CD4-positive, alpha-beta memory T cell (primary cell): ENCODE results near the gene TOP3B. TPM values are rescaled to one million over a fixed set of nuclear protein-coding genes. Genes with fewer than 3 reads are reported as not detected.
A peak's percentile ranks its signal among the peaks of the same experiment; 100 is the strongest.

Experiments
- CTCF ChIA-PET: fragments of 350-600 bp; sonication (Branson Sonifier 250); formaldehyde crosslinking; loops from one replicate; lab custom pipeline; 2021; ENCODE audit warnings: inconsistent platforms; ENCODE audit not compliant: partially characterized antibody; lab: Charles Lee
- POLR2A ChIA-PET: fragments of 350-600 bp; sonication (Branson Sonifier 250); formaldehyde crosslinking; loops from one replicate; lab custom pipeline; 2021; ENCODE audit not compliant: partially characterized antibody; lab: Charles Lee
- DNase-seq, 5 donors: peaks; one replicate each; pipeline versions ENCODE4 v3.0.0 to v3.0.0-alpha.2; 2020 to 2022; ENCODE audit warnings: mixed read lengths in 1 of 5
- H3K27ac ChIP-seq: one replicate; pipeline ENCODE4 v1.7.0; 2013; ENCODE audit warnings: low read depth, low read length
- H3K27me3 ChIP-seq: 2 replicates; pipeline ENCODE4 v1.7.0; 2013; ENCODE audit warnings: mild to moderate bottlenecking, low read length, moderate library complexity; ENCODE audit not compliant: insufficient read depth
- H3K36me3 ChIP-seq: 2 replicates; pipeline ENCODE4 v1.7.0; 2013; ENCODE audit warnings: mild to moderate bottlenecking, low read length, moderate library complexity; ENCODE audit not compliant: insufficient read depth
- H3K4me1 ChIP-seq: 2 replicates; pipeline ENCODE4 v1.7.0; 2013; ENCODE audit warnings: mild to moderate bottlenecking, low read length, moderate library complexity; ENCODE audit not compliant: insufficient read depth
- H3K4me3 ChIP-seq, 2 donors: one replicate each; pipeline ENCODE4 v1.7.0; 2013; ENCODE audit warnings: low read length in 2 of 2, mild to moderate bottlenecking in 1 of 2
- H3K9me3 ChIP-seq, 2 donors: one replicate each; pipeline ENCODE4 v1.7.0; 2013; ENCODE audit warnings: low read length in 2 of 2, control low read depth in 1 of 2; ENCODE audit not compliant: control insufficient read depth in 1 of 2
- H3K27ac Mint-ChIP-seq, 7 donors: one replicate each; pipeline ENCODE4 v1.8.0; 2020 to 2021; ENCODE audit warnings: mixed read lengths in 7 of 7, mild to moderate bottlenecking in 6 of 7, inconsistent platforms in 3 of 7, moderate library complexity in 3 of 7
- H3K27me3 Mint-ChIP-seq, 2 donors: one replicate each; pipeline ENCODE4 v1.8.0; 2020 to 2021; ENCODE audit warnings: mixed read lengths in 2 of 2
- H3K36me3 Mint-ChIP-seq, 2 donors: one replicate each; pipeline ENCODE4 v1.8.0; 2020 to 2021; ENCODE audit warnings: mixed read lengths in 2 of 2, inconsistent platforms in 1 of 2, mild to moderate bottlenecking in 1 of 2
- H3K4me1 Mint-ChIP-seq, 4 donors: one replicate each; pipeline ENCODE4 v1.8.0; 2020 to 2021; ENCODE audit warnings: mixed read lengths in 4 of 4, mild to moderate bottlenecking in 1 of 4
- H3K4me3 Mint-ChIP-seq, 8 donors: one replicate each; pipeline ENCODE4 v1.8.0; 2020 to 2021; ENCODE audit warnings: mixed read lengths in 8 of 8, mild to moderate bottlenecking in 7 of 8, moderate library complexity in 6 of 8, inconsistent platforms in 3 of 8
- H3K9me3 Mint-ChIP-seq, 8 donors: one replicate each; pipeline ENCODE4 v1.8.0; 2020 to 2021; ENCODE audit warnings: mixed read lengths in 8 of 8, mild to moderate bottlenecking in 5 of 8, inconsistent platforms in 3 of 8, moderate library complexity in 1 of 8
- intact Hi-C: fragments of 100-400 bp; cut with micrococcal nuclease; formaldehyde crosslinking; loops from one replicate; pipeline ENCODE4 v1.15.1; 2023
- polyA plus RNA-seq, 2 donors: library from polyadenylated mRNA; unstranded; fragments of 300-500 nt; fragmentation: Illumina TruSeq; gene quantifications; one replicate each; pipeline ENCODE4 v1.2.3, GENCODE V29; 2021
- total RNA-seq, 2 experiments: library from RNA; stranded (reverse); gene quantifications; one replicate each; pipeline ENCODE4 v1.2.3, GENCODE V29; 2021

Gene TOP3B
- total and polyA plus RNA-seq, 4 experiments from 2014 or later: 8.6 to 81.1 (median 46.9) TPM

GRCh38 chr22:21937041-21937820 lies 45.4 kb downstream of the TOP3B start:
- DNase-seq: no peak
- Mint-ChIP-seq H3K36me3 (peaks cover 15 to 16% of the 10 kb centered on the region in 2 donors), H3K27ac (peak overlapping the region in 3 of 7 donors; percentile 48 to 95 (median 79)), H3K27me3 (no peaks in the 10 kb centered on the region), H3K4me3 (peak overlapping the region in 2 of 8 donors; percentile 46 to 55), H3K9me3 (no peaks in the 10 kb centered on the region), H3K4me1 (peaks cover 12 to 48% (median 23%) of the 10 kb centered on the region in 4 donors)
- Histone ChIP-seq H3K27ac (peak overlapping the region; percentile 63), H3K36me3 (peaks cover 11% of the 10 kb centered on the region), H3K4me3 (no peak overlapping the region), H3K4me1 (peaks cover 22% of the 10 kb centered on the region), H3K27me3 (no peaks in the 10 kb centered on the region), H3K9me3 (no peaks in the 10 kb centered on the region)
- intact Hi-C loops: no loop called here
- CTCF ChIA-PET: interaction anchor here (1.2 to 6.1 kb wide), 7 partner anchors 14 to 170 kb away, joined by 3 to 85 read pairs (median 5); partner anchors contain the start of gene PPM1F
- POLR2A ChIA-PET: interaction anchor here (1.1 to 3.2 kb wide), 3 partner anchors 15 to 294 kb away, joined by 3 to 21 read pairs (median 3); partner anchors contain the start of gene PPM1F

- intact Hi-C loops: no loop called here
- CTCF ChIA-PET: interaction anchor here (1.2 to 6.1 kb wide), 4 partner anchors 15 to 231 kb away, joined by 3 to 85 read pairs (median 4); partner anchors contain the start of gene PPM1F
- POLR2A ChIA-PET: interaction anchor here (1.2 kb wide), 1 partner anchor 13 kb away, joined by 4 read pairs; no protein-coding TSS in a partner anchor
- Mint-ChIP-seq H3K27ac (peak overlapping the region in 1 of 7 donors; percentile 52), H3K27me3 (no peaks in the 10 kb centered on the region), H3K9me3 (no peaks in the 10 kb centered on the region), H3K36me3 (peaks cover 12 to 15% of the 10 kb centered on the region in 2 donors), H3K4me1 (peaks cover 6 to 39% (median 17%) of the 10 kb centered on the region in 4 donors), H3K4me3 (no peak overlapping the region)
- no peak overlapping the region for H3K27ac ChIP-seq
- H3K27me3 ChIP-seq: no peaks in the 10 kb centered on the region
- H3K4me1 ChIP-seq: peaks cover 15% of the 10 kb centered on the region
- no peak for DNase-seq
- no peak overlapping the region for H3K4me3 ChIP-seq
- H3K36me3 ChIP-seq: peaks cover 13% of the 10 kb centered on the region
- H3K9me3 ChIP-seq: no peaks in the 10 kb centered on the region
Observed at GRCh38 chr22:21936151-21936775, 46.3 kb downstream of the TOP3B start.

GRCh38 chr22:21933910-21934309 lies 48.7 kb downstream of the TOP3B start:
- no peak for DNase-seq
- Histone ChIP-seq H3K27me3 (no peaks in the 10 kb centered on the region), H3K27ac (no peak overlapping the region), H3K4me1 (peaks cover 15% of the 10 kb centered on the region), H3K9me3 (no peaks in the 10 kb centered on the region), H3K36me3 (peaks cover 20% of the 10 kb centered on the region), H3K4me3 (no peak overlapping the region)
- Mint-ChIP-seq H3K27me3 (no peaks in the 10 kb centered on the region), H3K36me3 (peaks cover 24 to 25% of the 10 kb centered on the region in 2 donors), H3K27ac (no peak overlapping the region), H3K9me3 (no peaks in the 10 kb centered on the region), H3K4me3 (no peak overlapping the region), H3K4me1 (peaks cover 3 to 22% (median 10%) of the 10 kb centered on the region in 4 donors)
- POLR2A ChIA-PET: no interaction called here
- intact Hi-C loops: no loop called here
- CTCF ChIA-PET: interaction anchor here (1.5 kb wide), 1 partner anchor 20 kb away, joined by 3 read pairs; no protein-coding TSS in a partner anchor

- H3K9me3 Mint-ChIP-seq: no peaks in the 10 kb centered on the region
- peaks cover 10% of the 10 kb centered on the region for H3K4me1 ChIP-seq
- no peak overlapping the region for H3K4me3 Mint-ChIP-seq
- DNase-seq: no peak
- H3K4me3 ChIP-seq: no peak overlapping the region
- no peak overlapping the region for H3K27ac Mint-ChIP-seq
- no peaks in the 10 kb centered on the region for H3K27me3 ChIP-seq
- no peaks in the 10 kb centered on the region for H3K9me3 ChIP-seq
- no peaks in the 10 kb centered on the region for H3K27me3 Mint-ChIP-seq
- H3K36me3 ChIP-seq: peaks cover 20% of the 10 kb centered on the region
- peaks cover 24 to 25% of the 10 kb centered on the region in 2 donors for H3K36me3 Mint-ChIP-seq
- ChIA-PET POLR2A (no interaction called here), CTCF (no interaction called here)
- intact Hi-C loops: no loop called here
- H3K27ac ChIP-seq: no peak overlapping the region
- H3K4me1 Mint-ChIP-seq: peaks cover 3 to 17% (median 7%) of the 10 kb centered on the region in 4 donors
Observed at GRCh38 chr22:21933413-21933812, 49.2 kb downstream of the TOP3B start.

- ChIA-PET POLR2A (interaction anchor here (0.7 kb wide), 1 partner anchor 1315 kb away, joined by 3 read pairs; no protein-coding TSS in a partner anchor), CTCF (no interaction called here)
- Histone ChIP-seq H3K4me3 (no peak overlapping the region), H3K36me3 (peaks cover 20% of the 10 kb centered on the region), H3K4me1 (peaks cover under 1% of the 10 kb centered on the region), H3K27me3 (no peaks in the 10 kb centered on the region), H3K27ac (no peak overlapping the region), H3K9me3 (no peaks in the 10 kb centered on the region)
- Mint-ChIP-seq H3K4me1 (peaks cover 0 to 7% (median 0%) of the 10 kb centered on the region in 4 donors), H3K27ac (no peak overlapping the region), H3K9me3 (no peaks in the 10 kb centered on the region), H3K36me3 (peaks cover 24 to 27% of the 10 kb centered on the region in 2 donors), H3K4me3 (no peak overlapping the region), H3K27me3 (no peaks in the 10 kb centered on the region)
- intact Hi-C loops: no loop called here
- DNase-seq: no peak
Observed at GRCh38 chr22:21932347-21932746, 50.2 kb downstream of the TOP3B start.

GRCh38 chr22:21931056-21931455 lies 51.5 kb downstream of the TOP3B start:
- no peak overlapping the region for H3K27ac ChIP-seq
- POLR2A ChIA-PET: no interaction called here
- peaks cover 20% of the 10 kb centered on the region for H3K36me3 ChIP-seq
- no peak overlapping the region for H3K27ac Mint-ChIP-seq
- no peak overlapping the region for H3K4me3 ChIP-seq
- no peaks in the 10 kb centered on the region for H3K27me3 Mint-ChIP-seq
- H3K9me3 ChIP-seq: no peaks in the 10 kb centered on the region
- H3K4me3 Mint-ChIP-seq: no peak overlapping the region
- CTCF ChIA-PET: interaction anchor here (1.6 kb wide), 1 partner anchor 42 kb away, joined by 5 read pairs; no protein-coding TSS in a partner anchor
- H3K9me3 Mint-ChIP-seq: no peaks in the 10 kb centered on the region
- DNase-seq: no peak
- no peaks in the 10 kb centered on the region for H3K4me1 Mint-ChIP-seq
- no peaks in the 10 kb centered on the region for H3K27me3 ChIP-seq
- no peaks in the 10 kb centered on the region for H3K4me1 ChIP-seq
- peaks cover 20 to 27% of the 10 kb centered on the region in 2 donors for H3K36me3 Mint-ChIP-seq
- intact Hi-C loops: no loop called here

GRCh38 chr22:21929253-21929652 lies 53.3 kb downstream of the TOP3B start:
- POLR2A ChIA-PET: no interaction called here
- CTCF ChIA-PET: no interaction called here
- DNase-seq: no peak
- Mint-ChIP-seq H3K4me1 (no peaks in the 10 kb centered on the region), H3K9me3 (no peaks in the 10 kb centered on the region), H3K27ac (peak overlapping the region in 1 of 7 donors; percentile 12), H3K4me3 (no peak overlapping the region), H3K27me3 (no peaks in the 10 kb centered on the region), H3K36me3 (peaks cover 16 to 25% of the 10 kb centered on the region in 2 donors)
- peaks cover 20% of the 10 kb centered on the region for H3K36me3 ChIP-seq
- no peaks in the 10 kb centered on the region for H3K4me1 ChIP-seq
- no peaks in the 10 kb centered on the region for H3K9me3 ChIP-seq
- H3K27ac ChIP-seq: no peak overlapping the region
- no peaks in the 10 kb centered on the region for H3K27me3 ChIP-seq
- intact Hi-C loops: no loop called here
- no peak overlapping the region for H3K4me3 ChIP-seq
